PC-3 (cell line): ENCODE data around the gene CRACR2B. TPM values are rescaled to one million over a fixed set of nuclear protein-coding genes. Genes with fewer than 3 reads are reported as not detected.

Experiments used
- ATAC-seq: fragments of 200-7000 bp; cut with Tn5 transposase; 2 replicates; pipeline ENCODE4 v1.9.1; 2020; ENCODE audit warnings: mild to moderate bottlenecking, moderate library complexity
- BruUV-seq: library from RNA; stranded (reverse); fragments of 400-500 nt; replicated peaks from 2 replicates; lab custom pipeline; 2021; lab: Mats Ljungman, UMichigan
- CTCF ChIA-PET: fragments of 300-600 bp; sonication (Branson Sonifier 250); formaldehyde crosslinking; loops from one replicate; lab custom pipeline; 2022; ENCODE audit warnings: antibody characterized with exemption; lab: Charles Lee
- POLR2A ChIA-PET: fragments of 300-600 bp; sonication (Branson Sonifier 250); formaldehyde crosslinking; loops from one replicate; lab custom pipeline; 2022; ENCODE audit warnings: antibody characterized with exemption; ENCODE audit not compliant: unreplicated experiment; lab: Charles Lee
- DNase-seq: peaks from one replicate; pipeline ENCODE4 v3.0.0-alpha.2; 2015
- H2AFZ ChIP-seq: fragments of 300-600 bp; sonication (generic); 2 replicates; pipeline ENCODE4 v1.6.0; 2016; ENCODE audit warnings: antibody characterized with exemption, low read length
- H3F3A ChIP-seq: fragments of 300-600 bp; sonication (generic); one replicate; pipeline ENCODE4 v1.6.0; 2017; ENCODE audit warnings: antibody characterized with exemption, low read length, control low read depth, mild to moderate bottlenecking; ENCODE audit not compliant: unreplicated experiment
- H3K27ac ChIP-seq: fragments of 300-600 bp; sonication (generic); 2 replicates; pipeline ENCODE4 v1.5.1; 2016; ENCODE audit warnings: mild to moderate bottlenecking, low read length
- H3K27me3 ChIP-seq: fragments of 300-600 bp; sonication (generic); 2 replicates; pipeline ENCODE4 v1.6.1; 2016; ENCODE audit warnings: low read length, mixed read lengths
- H3K36me3 ChIP-seq: fragments of 300-600 bp; sonication (generic); 2 replicates; pipeline ENCODE4 v1.6.1; 2016; ENCODE audit warnings: low read depth, mixed run types, low read length, mixed read lengths
- H3K4me1 ChIP-seq: fragments of 300-600 bp; sonication (generic); 2 replicates; pipeline ENCODE4 v1.5.1; 2016; ENCODE audit warnings: low read length; ENCODE audit not compliant: insufficient read depth
- H3K4me2 ChIP-seq: fragments of 300-600 bp; sonication (generic); 2 replicates; pipeline ENCODE4 v1.6.0; 2016; ENCODE audit warnings: low read length
- H3K4me3 ChIP-seq: fragments of 300-600 bp; sonication (generic); 2 replicates; pipeline ENCODE4 v1.5.1; 2016; ENCODE audit warnings: mild to moderate bottlenecking, low read length, mixed read lengths
- H3K79me2 ChIP-seq: fragments of 300-600 bp; sonication (generic); 2 replicates; pipeline ENCODE4 v1.6.1; 2017; ENCODE audit warnings: low read length, mixed read lengths
- H3K9ac ChIP-seq: fragments of 300-600 bp; sonication (generic); 2 replicates; pipeline ENCODE4 v1.6.0; 2016; ENCODE audit warnings: mild to moderate bottlenecking, low read length
- H3K9me2 ChIP-seq: fragments of 300-600 bp; sonication (generic); replicated peaks from 2 replicates; pipeline ENCODE4 v1.6.1; 2016; ENCODE audit warnings: mixed run types, low read length, mixed read lengths
- H3K9me3 ChIP-seq: fragments of 300-600 bp; sonication (generic); 2 replicates; pipeline ENCODE4 v1.6.1; 2016; ENCODE audit warnings: low read length, mixed read lengths
- H4K20me1 ChIP-seq: fragments of 300-600 bp; sonication (generic); 2 replicates; pipeline ENCODE4 v1.6.1; 2016; ENCODE audit warnings: low read length, mixed read lengths
- CTCF ChIP-seq: fragments of 300-600 bp; sonication (generic); conservative IDR thresholded peaks from 2 replicates; pipeline ENCODE4 v1.5.1; 2017; ENCODE audit warnings: antibody characterized with exemption, low read depth, mild to moderate bottlenecking, low read length
- EZH2 ChIP-seq: fragments of 300-600 bp; sonication (generic); IDR thresholded peaks from one replicate; pipeline ENCODE4 v1.6.1; 2017; ENCODE audit warnings: antibody characterized with exemption, mild to moderate bottlenecking, low read length; ENCODE audit not compliant: unreplicated experiment
- EZH2phosphoT487 ChIP-seq: fragments of 300-600 bp; sonication (generic); IDR thresholded peaks from 2 replicates; pipeline ENCODE4 v1.6.1; 2018; ENCODE audit warnings: mild to moderate bottlenecking, antibody characterized with exemption, low read length, borderline replicate concordance
- intact Hi-C: fragments of 100-400 bp; cut with micrococcal nuclease; formaldehyde crosslinking; loops from 2 replicates; pipeline ENCODE4 v1.9.0; 2023
- total RNA-seq: library from RNA; depleted of rRNA; stranded (reverse); fragments of >200 nt; gene quantifications from 2 replicates; pipeline ENCODE4 v1.2.3, GENCODE V29; 2014

Gene CRACR2B
- total RNA-seq, 1 experiment from 2014 or later: 10.6 TPM

DNA sequence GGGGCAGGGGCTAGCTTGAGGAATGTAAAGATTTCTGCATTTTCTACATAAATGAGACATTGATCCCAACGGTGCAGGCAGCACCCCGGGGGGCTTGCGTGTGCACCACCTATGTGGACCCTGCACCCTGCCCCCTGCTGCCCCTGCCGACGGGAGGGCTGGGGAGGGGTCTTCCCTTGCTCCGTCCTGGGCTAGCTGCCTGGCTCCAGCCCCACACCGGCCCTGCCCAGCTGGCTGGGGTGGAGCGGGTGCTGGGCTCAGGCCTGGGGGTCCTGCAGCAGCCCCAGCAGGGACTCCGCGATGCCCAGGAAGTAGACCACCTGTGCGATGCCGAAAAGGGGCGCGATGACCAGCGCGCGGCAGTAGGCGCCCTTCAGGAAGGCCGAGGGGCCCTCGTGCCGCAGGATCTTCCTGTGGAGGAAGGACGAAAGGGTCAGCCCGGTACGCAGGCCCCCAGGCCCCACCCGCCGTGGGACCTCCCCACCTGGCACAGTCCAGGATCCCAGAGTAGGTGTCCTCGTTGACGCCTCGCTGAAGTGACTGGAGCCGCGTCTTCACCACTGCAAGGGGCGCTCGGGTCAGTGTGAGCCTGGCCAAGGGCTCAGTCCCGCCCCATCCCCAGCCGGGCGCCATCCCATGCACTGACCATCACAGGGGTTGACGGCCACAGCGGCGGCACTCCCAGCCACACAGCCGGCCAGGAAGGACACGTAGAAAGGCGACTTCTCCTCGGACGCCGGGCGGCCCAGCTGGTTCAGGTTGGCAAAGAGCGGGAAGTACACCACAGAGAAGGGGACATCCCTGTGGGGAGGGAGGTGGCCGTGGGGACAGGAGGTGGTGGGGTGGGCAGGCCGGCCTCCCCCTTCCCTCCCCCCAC is 35.8 kb upstream of the CRACR2B start:
- no peak for DNase-seq
- Histone ChIP-seq H3K4me2 (no peak overlapping the region), H3K4me3 (no peak overlapping the region), H3K36me3 (no peaks in the 10 kb centered on the region; the same call in 1 of the 2 replicates), H4K20me1 (no peaks in the 10 kb centered on the region), H3K9me2 (no peaks in the 10 kb centered on the region), H3F3A (peaks cover 4% of the 10 kb centered on the region), H3K27ac (no peak overlapping the region), H3K4me1 (peaks cover 16% of the 10 kb centered on the region), H3K27me3 (no peaks in the 10 kb centered on the region), H3K79me2 (peaks cover 16% of the 10 kb centered on the region), H3K9me3 (no peaks in the 10 kb centered on the region), H2AFZ (no peak overlapping the region), H3K9ac (no peak overlapping the region)
- no peak for TF ChIP-seq CTCF
- no peak for TF ChIP-seq EZH2
- no peak for TF ChIP-seq EZH2phosphoT487
- POLR2A ChIA-PET: no interaction called here
- intact Hi-C loops: no loop called here
- CTCF ChIA-PET: interaction anchor here (0.6 kb wide), 1 partner anchor 1041 kb away, joined by 14 read pairs; no protein-coding TSS in a partner anchor
- no peak for ATAC-seq
- BruUV-seq: no TSS peak

- H4K20me1 ChIP-seq: no peaks in the 10 kb centered on the region
- DNase-seq: no peak
- no peak for TF ChIP-seq EZH2phosphoT487
- no peaks in the 10 kb centered on the region for H3K9me3 ChIP-seq
- intact Hi-C loops: no loop called here
- no peak overlapping the region for H3K27ac ChIP-seq
- H3K4me1 ChIP-seq: peaks cover 19% of the 10 kb centered on the region
- H3K9me2 ChIP-seq: no peaks in the 10 kb centered on the region
- no TSS peak for BruUV-seq
- H3K27me3 ChIP-seq: no peaks in the 10 kb centered on the region
- H3K79me2 ChIP-seq: peaks cover 21% of the 10 kb centered on the region
- H3K4me3 ChIP-seq: no peak overlapping the region
- POLR2A ChIA-PET: no interaction called here
- CTCF ChIA-PET: no interaction called here
- peaks cover 4% of the 10 kb centered on the region for H3F3A ChIP-seq
- ATAC-seq: no peak
- no peaks in the 10 kb centered on the region; the same call in 1 of the 2 replicates for H3K36me3 ChIP-seq
- H2AFZ ChIP-seq: no peak overlapping the region
- H3K4me2 ChIP-seq: no peak overlapping the region
- H3K9ac ChIP-seq: no peak overlapping the region
These were observed 35.2 kb upstream of the CRACR2B start for GRCh38 chr11:792535-792821.

GRCh38 chr11:792873-793272 is 34.8 kb upstream of the CRACR2B start:
- DNase-seq: no peak
- no peak overlapping the region for H3K4me2 ChIP-seq
- H4K20me1 ChIP-seq: no peaks in the 10 kb centered on the region
- no peaks in the 10 kb centered on the region for H3K9me3 ChIP-seq
- BruUV-seq: no TSS peak
- no peak for ATAC-seq
- peaks cover 24% of the 10 kb centered on the region for H3K79me2 ChIP-seq
- H3F3A ChIP-seq: peaks cover 4% of the 10 kb centered on the region
- H3K9me2 ChIP-seq: no peaks in the 10 kb centered on the region
- H3K9ac ChIP-seq: no peak overlapping the region
- no peaks in the 10 kb centered on the region; the same call in 1 of the 2 replicates for H3K36me3 ChIP-seq
- no peaks in the 10 kb centered on the region for H3K27me3 ChIP-seq
- ChIA-PET CTCF (no interaction called here), POLR2A (no interaction called here)
- no peak overlapping the region for H2AFZ ChIP-seq
- H3K4me1 ChIP-seq: peaks cover 19% of the 10 kb centered on the region
- H3K4me3 ChIP-seq: no peak overlapping the region
- TF ChIP-seq EZH2 (no peak), EZH2phosphoT487 (no peak), CTCF (no peak)
- H3K27ac ChIP-seq: no peak overlapping the region
- intact Hi-C loops: no loop called here
